GM23338 (cell line): ENCODE data around the gene ZNF398. TPM values are rescaled to one million over a fixed set of nuclear protein-coding genes. Genes with fewer than 3 reads are reported as not detected.

Source experiments
- CTCF ChIP-seq, 2 experiments: fragments of 200-600 bp in 1 of 2; sonication (generic) in 1 of 2; conservative IDR thresholded peaks; 2 replicates each; pipeline versions ENCODE4 v1.5.1 to v1.6.1; 2016 to 2017; ENCODE audit warnings: antibody characterized with exemption in 2 of 2, low read depth in 2 of 2, mild to moderate bottlenecking in 2 of 2, moderate library complexity in 1 of 2
- ETS1 ChIP-seq: IDR thresholded peaks from 2 replicates; pipeline ENCODE4 v1.6.1; 2016; ENCODE audit warnings: antibody characterized with exemption
- EZH2phosphoT487 ChIP-seq: fragments of 200-600 bp; sonication (generic); IDR thresholded peaks from one replicate; pipeline ENCODE4 v1.8.1; 2018; ENCODE audit warnings: antibody characterized with exemption; ENCODE audit not compliant: unreplicated experiment
- POLR2AphosphoS5 ChIP-seq: IDR thresholded peaks from 2 replicates; pipeline ENCODE4 v1.6.1; 2016; ENCODE audit warnings: antibody characterized with exemption, low read depth
- REST ChIP-seq: IDR thresholded peaks from one replicate; pipeline ENCODE4 v1.6.1; 2018; ENCODE audit warnings: antibody characterized with exemption; ENCODE audit not compliant: unreplicated experiment
- ZNF331 ChIP-seq: fragments of 250-450 bp; sonication (Bioruptor Pico); IDR thresholded peaks from 2 replicates; pipeline ENCODE4 v1.5.0; 2020; ENCODE audit warnings: low read depth, mild to moderate bottlenecking, moderate library complexity
- ZNF462 ChIP-seq: fragments of 250-450 bp; sonication (Bioruptor Pico); IDR thresholded peaks from 2 replicates; pipeline ENCODE4 v1.5.0; 2020; ENCODE audit warnings: mild to moderate bottlenecking, moderate library complexity
- polyA plus RNA-seq: library from polyadenylated mRNA; unstranded; fragments of >200 nt; fragmentation: Nextera tagmentation; extraction: Ambion mirVana; gene quantifications from 2 replicates; pipeline ENCODE4 v1.2.1, GENCODE V29; 2016
- total RNA-seq: library from RNA; depleted of rRNA; stranded (reverse); fragments of >200 nt; shearing (Covaris generic); gene quantifications from 2 replicates; pipeline ENCODE4 v1.2.3, GENCODE V29; 2014

The ZNF398 gene
- total and polyA plus RNA-seq, 2 experiments from 2014 or later, result 20.7 to 99.6 TPM

DNA sequence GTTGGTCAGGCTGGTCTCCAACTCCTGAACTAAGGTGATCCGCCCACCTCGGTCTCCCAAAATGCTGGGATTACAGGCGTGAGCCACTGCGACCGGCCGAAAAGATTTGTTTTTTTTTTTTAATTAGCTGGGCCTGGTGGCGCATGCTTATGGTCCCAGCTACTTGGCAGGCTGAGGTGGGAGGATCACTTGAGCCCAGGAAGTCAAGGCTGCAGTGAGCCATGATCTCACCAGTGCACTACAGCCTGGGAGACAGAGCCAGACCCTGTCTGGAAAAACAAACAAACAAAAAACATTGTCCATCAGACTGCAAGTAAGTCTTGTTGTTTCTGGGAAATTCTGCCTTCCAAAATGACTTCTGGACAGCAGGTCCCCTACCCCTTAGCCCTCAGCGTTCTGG lies 75.9 kb downstream of the ZNF398 start (continued):
- TF ChIP-seq ZNF462 (CRISPR knock-in tag), result no peak
- TF ChIP-seq ETS1, result no peak
- TF ChIP-seq CTCF (conservative IDR thresholded peaks at IDR 0.05; ENCODE audit: low read depth in 2 of 2), result no peak
- no peak for TF ChIP-seq ZNF331 (CRISPR knock-in tag)
- no peak for TF ChIP-seq EZH2phosphoT487
- TF ChIP-seq REST, result no peak
- no peak for TF ChIP-seq POLR2AphosphoS5
